Prostate gland (tissue), 2 donors: ENCODE measurements around the gene TMEM161A.

ENCODE experiments used
- CTCF ChIP-seq, 4 experiments: fragments of 200-600 bp in 2 of 4; fragments of 450-650 bp in 2 of 4; sonication (generic) in 2 of 4; IDR thresholded peaks; 1 replicate in 3 of 4; 2 replicates in 1 of 4; pipeline ENCODE4 v1.5.1; 2016 to 2019; ENCODE audit warnings: antibody characterized with exemption in 4 of 4, mild to moderate bottlenecking in 2 of 4, moderate library complexity in 2 of 4
- POLR2A ChIP-seq: fragments of 450-650 bp; IDR thresholded peaks from one replicate; pipeline ENCODE4 v1.6.1; 2016; ENCODE audit warnings: antibody characterized with exemption, mild to moderate bottlenecking
- POLR2AphosphoS5 ChIP-seq: sonication (generic); formaldehyde crosslinking; IDR thresholded peaks from one replicate; pipeline ENCODE4 v1.6.1; 2017; ENCODE audit warnings: antibody characterized with exemption

- no peak for TF ChIP-seq POLR2A
- TF ChIP-seq POLR2AphosphoS5 = no peak
- no peak for TF ChIP-seq CTCF (IDR thresholded peaks at IDR 0.05)
Measured at GRCh38 chr19:19077103-19077502, 61.2 kb downstream of the TMEM161A start.
